Tibial artery (tissue), 4 donors: Measurements from ENCODE around the gene NALCN.

Experiments
- DNase-seq, 2 donors: peaks; one replicate each; pipeline ENCODE4 v3.0.0-alpha.2; 2019
- H3K27ac ChIP-seq, 2 donors: fragments of 200-600 bp; sonication (generic) in 1 of 2; 1 replicate in 1 of 2; 2 replicates in 1 of 2; pipeline ENCODE4 v1.5.1; 2018 to 2019; ENCODE audit warnings: mild to moderate bottlenecking in 1 of 2
- H3K27me3 ChIP-seq, 2 donors: fragments of 200-600 bp; sonication (generic) in 1 of 2; one replicate each; pipeline versions ENCODE4 v1.5.1 to v1.6.0; 2016 to 2019
- H3K36me3 ChIP-seq, 3 donors: fragments of 200-600 bp; sonication (generic) in 2 of 3; one replicate each; pipeline ENCODE4 v1.5.1; 2016 to 2019; ENCODE audit warnings: mild to moderate bottlenecking in 2 of 3
- H3K4me1 ChIP-seq, 4 donors: fragments of 200-600 bp; sonication (generic) in 2 of 4; 1 replicate in 3 of 4; 2 replicates in 1 of 4; pipeline ENCODE4 v1.5.1; 2016 to 2019
- H3K4me3 ChIP-seq, 2 donors: fragments of 200-600 bp; sonication (generic) in 1 of 2; 1 replicate in 1 of 2; 2 replicates in 1 of 2; pipeline ENCODE4 v1.5.1; 2018 to 2019; ENCODE audit warnings: mild to moderate bottlenecking in 2 of 2
- H3K9me3 ChIP-seq, 3 donors: fragments of 200-600 bp; sonication (generic) in 1 of 3; one replicate each; pipeline ENCODE4 v1.5.1; 2016 to 2019
- CTCF ChIP-seq, 2 experiments: fragments of 200-600 bp in 1 of 2; fragments of 450-650 bp in 1 of 2; IDR thresholded peaks; one replicate each; pipeline ENCODE4 v1.5.1; 2017 to 2019; ENCODE audit warnings: antibody characterized with exemption in 2 of 2, mild to moderate bottlenecking in 1 of 2, moderate library complexity in 1 of 2
- intact Hi-C: fragments of 100-400 bp; cut with DNase I; formaldehyde crosslinking; loops from one replicate; pipeline ENCODE4 v1.15.0; 2023; ENCODE audit warnings: low total_unique reads

The NALCN gene

DNA sequence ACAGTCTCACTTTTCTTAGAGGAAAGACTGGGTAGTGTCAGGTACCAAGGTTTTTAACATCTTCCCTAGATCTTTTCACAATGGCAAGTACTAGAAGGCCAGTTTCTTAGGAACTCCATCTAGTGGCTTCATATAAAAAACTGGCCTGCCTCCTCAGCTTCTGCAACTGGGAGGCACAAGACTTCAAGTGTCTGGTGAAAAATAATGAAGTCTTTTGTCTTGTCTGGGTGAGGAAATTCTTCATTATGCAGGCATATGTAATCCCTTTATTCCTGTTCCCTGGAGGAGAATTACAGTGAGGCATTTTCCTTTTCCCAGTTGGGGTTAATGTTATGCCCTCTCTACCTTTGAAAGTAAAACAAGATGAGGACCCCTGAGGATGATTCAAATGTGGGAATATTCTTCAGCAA lies 300.5 kb downstream of the NALCN start:
- no peak overlapping the region for H3K27ac ChIP-seq
- intact Hi-C loops: no loop called here

GRCh38 chr13:101111894-101112293 lies 304.4 kb downstream of the NALCN start:
- Histone ChIP-seq H3K9me3 (no peaks in the 10 kb centered on the region), H3K27ac (no peak overlapping the region), H3K4me1 (no peaks in the 10 kb centered on the region), H3K4me3 (no peak overlapping the region), H3K27me3 (no peaks in the 10 kb centered on the region), H3K36me3 (peaks cover 7 to 11% (median 11%) of the 10 kb centered on the region in 3 donors)
- intact Hi-C loops: no loop called here
- no peak for DNase-seq
- no peak for TF ChIP-seq CTCF (IDR thresholded peaks at IDR 0.05)

More for the DNA sequence above, 300.5 kb downstream of the NALCN start:
- H3K9me3 ChIP-seq: no peaks in the 10 kb centered on the region
- no peak overlapping the region for H3K4me3 ChIP-seq
- no peaks in the 10 kb centered on the region for H3K27me3 ChIP-seq
- DNase-seq: no peak
- TF ChIP-seq CTCF (IDR thresholded peaks at IDR 0.05): no peak
- no peaks in the 10 kb centered on the region for H3K4me1 ChIP-seq
- peaks cover 0 to 4% (median 2%) of the 10 kb centered on the region in 3 donors for H3K36me3 ChIP-seq

GRCh38 chr13:101109005-101109404 lies 307.3 kb downstream of the NALCN start:
- no peaks in the 10 kb centered on the region for H3K9me3 ChIP-seq
- DNase-seq: no peak
- H3K36me3 ChIP-seq: peaks cover 23 to 28% (median 26%) of the 10 kb centered on the region in 3 donors
- H3K4me1 ChIP-seq: no peaks in the 10 kb centered on the region
- no peak overlapping the region for H3K27ac ChIP-seq
- H3K27me3 ChIP-seq: no peaks in the 10 kb centered on the region
- intact Hi-C loops: no loop called here
- no peak overlapping the region for H3K4me3 ChIP-seq
- no peak for TF ChIP-seq CTCF (IDR thresholded peaks at IDR 0.05)

GRCh38 chr13:101098873-101099272 lies 317.4 kb downstream of the NALCN start:
- Histone ChIP-seq H3K4me1 (no peaks in the 10 kb centered on the region), H3K4me3 (no peak overlapping the region), H3K27me3 (no peaks in the 10 kb centered on the region), H3K27ac (no peak overlapping the region), H3K36me3 (peaks cover 17 to 38% (median 34%) of the 10 kb centered on the region in 3 donors), H3K9me3 (no peaks in the 10 kb centered on the region)
- intact Hi-C loops: no loop called here
- no peak for TF ChIP-seq CTCF (IDR thresholded peaks at IDR 0.05)
- DNase-seq: no peak

DNA sequence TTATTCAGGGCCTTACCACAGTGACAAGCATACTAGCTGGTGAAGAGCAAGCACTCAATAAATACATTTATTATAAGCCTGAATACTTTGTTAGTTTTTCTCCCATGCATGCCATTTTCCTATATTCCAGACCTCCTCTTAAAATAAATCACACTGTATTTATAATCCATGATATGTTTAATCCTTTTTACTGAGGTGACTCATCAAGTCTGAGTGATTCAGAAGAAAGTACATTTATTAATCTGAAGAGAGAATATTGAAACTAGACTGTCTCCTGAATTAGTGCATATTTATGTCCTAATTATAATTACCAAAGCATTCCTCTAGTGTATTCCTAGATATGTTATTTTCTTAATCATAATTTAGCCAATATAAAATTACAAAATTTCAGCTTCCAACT lies 323.3 kb downstream of the NALCN start:
- H3K4me3 ChIP-seq: no peak overlapping the region
- no peak for DNase-seq
- no peak for TF ChIP-seq CTCF (IDR thresholded peaks at IDR 0.05)
- no peaks in the 10 kb centered on the region for H3K9me3 ChIP-seq
- H3K4me1 ChIP-seq: no peaks in the 10 kb centered on the region
- no peak overlapping the region for H3K27ac ChIP-seq
- H3K36me3 ChIP-seq: peaks cover 0 to 7% (median 4%) of the 10 kb centered on the region in 3 donors
- no peaks in the 10 kb centered on the region for H3K27me3 ChIP-seq
- intact Hi-C loops: no loop called here

DNA sequence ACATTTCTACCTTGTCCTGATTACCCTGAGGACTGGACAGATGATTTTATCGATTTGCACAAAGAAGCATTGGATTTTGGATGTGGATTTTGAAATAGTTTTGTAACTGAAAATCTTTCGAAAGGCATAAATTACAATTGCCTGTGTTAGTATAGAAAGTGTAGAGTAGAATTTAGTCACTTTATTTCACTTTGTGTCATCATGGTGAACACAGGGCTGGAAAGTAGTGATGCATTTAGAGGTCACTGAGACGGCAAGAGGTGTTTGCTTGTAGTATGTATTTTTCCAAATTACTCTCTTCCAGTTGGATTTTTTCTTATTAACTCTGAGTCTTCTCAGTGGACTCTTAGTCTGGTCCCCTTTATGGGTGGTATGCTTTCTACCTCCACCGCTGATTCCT lies 326.0 kb downstream of the NALCN start:
- Histone ChIP-seq H3K4me3 (no peak overlapping the region), H3K9me3 (no peaks in the 10 kb centered on the region), H3K36me3 (peaks cover 0 to 4% (median 0%) of the 10 kb centered on the region in 3 donors), H3K27me3 (no peaks in the 10 kb centered on the region), H3K27ac (no peak overlapping the region), H3K4me1 (no peaks in the 10 kb centered on the region)
- DNase-seq: no peak
- TF ChIP-seq CTCF (IDR thresholded peaks at IDR 0.05): no peak
- intact Hi-C loops: no loop called here
